GM23338 (cell line): ENCODE results near the gene CAMSAP1. TPM values are rescaled to one million over a fixed set of nuclear protein-coding genes. Genes with fewer than 3 reads are reported as not detected.

Experiments used
- ATAC-seq: fragments of 200-7000 bp; cut with Tn5 transposase; 3 replicates; pipeline ENCODE4 v1.9.1; 2020
- DNase-seq: peaks from one replicate; pipeline ENCODE4 v3.0.0-alpha.2; 2015; ENCODE audit warnings: low spot score
- H2AFZ ChIP-seq: fragments of 200-600 bp; sonication (generic); 2 replicates; pipeline ENCODE4 v1.8.0; 2016; ENCODE audit warnings: antibody characterized with exemption, mild to moderate bottlenecking, moderate library complexity
- H3F3A ChIP-seq: fragments of 200-600 bp; sonication (generic); replicated peaks from 2 replicates; pipeline ENCODE4 v1.8.0; 2017; ENCODE audit warnings: antibody characterized with exemption, mixed run types, low read depth
- H3K27ac ChIP-seq: fragments of 200-600 bp; sonication (generic); 2 replicates; pipeline ENCODE4 v1.6.1; 2016; ENCODE audit warnings: low read depth
- H3K27me3 ChIP-seq: fragments of 200-600 bp; sonication (generic); 2 replicates; pipeline ENCODE4 v1.8.0; 2016; ENCODE audit warnings: mild to moderate bottlenecking, mixed run types, moderate library complexity; ENCODE audit not compliant: insufficient read depth
- H3K36me3 ChIP-seq: fragments of 200-600 bp; sonication (generic); 2 replicates; pipeline ENCODE4 v1.8.0; 2016; ENCODE audit warnings: mild to moderate bottlenecking; ENCODE audit not compliant: insufficient read depth
- H3K4me1 ChIP-seq: fragments of 200-600 bp; sonication (generic); 2 replicates; pipeline ENCODE4 v1.8.0; 2016; ENCODE audit warnings: mild to moderate bottlenecking, moderate library complexity; ENCODE audit not compliant: insufficient read depth
- H3K4me2 ChIP-seq: fragments of 200-600 bp; sonication (generic); 2 replicates; pipeline ENCODE4 v1.7.1; 2017; ENCODE audit warnings: mixed run types
- H3K4me3 ChIP-seq: fragments of 200-600 bp; sonication (generic); 2 replicates; pipeline ENCODE4 v1.6.1; 2016; ENCODE audit warnings: mixed run types
- H3K79me2 ChIP-seq: fragments of 200-600 bp; sonication (generic); replicated peaks from 2 replicates; pipeline ENCODE4 v1.8.0; 2017; ENCODE audit warnings: mild to moderate bottlenecking; ENCODE audit not compliant: insufficient read depth
- H3K9me2 ChIP-seq: fragments of 200-600 bp; sonication (generic); 2 replicates; pipeline ENCODE4 v1.8.0; 2017; ENCODE audit not compliant: insufficient read depth
- H4K20me1 ChIP-seq: fragments of 200-600 bp; sonication (generic); replicated peaks from 2 replicates; pipeline ENCODE4 v1.8.0; 2017; ENCODE audit warnings: mild to moderate bottlenecking; ENCODE audit not compliant: insufficient read depth
- H3K27ac Mint-ChIP-seq: 2 replicates; pipeline ENCODE4 v1.8.0; 2020; ENCODE audit warnings: inconsistent platforms, mild to moderate bottlenecking, moderate library complexity, mixed read lengths
- H3K27me3 Mint-ChIP-seq: 3 replicates; pipeline ENCODE4 v1.8.0; 2022; ENCODE audit warnings: low read depth, mild to moderate bottlenecking, moderate library complexity, mixed read lengths, inconsistent platforms; ENCODE audit not compliant: insufficient read depth, poor library complexity
- H3K36me3 Mint-ChIP-seq: 3 replicates; pipeline ENCODE4 v1.8.0; 2021; ENCODE audit warnings: low read depth, mild to moderate bottlenecking, inconsistent platforms, moderate library complexity, mixed read lengths
- H3K4me1 Mint-ChIP-seq: 3 replicates; pipeline ENCODE4 v1.8.0; 2020; ENCODE audit warnings: mild to moderate bottlenecking, inconsistent platforms, mixed read lengths
- H3K4me3 Mint-ChIP-seq: 3 replicates; pipeline ENCODE4 v1.8.0; 2021; ENCODE audit warnings: moderate library complexity, mild to moderate bottlenecking, inconsistent platforms, mixed read lengths
- H3K9me3 Mint-ChIP-seq: 3 replicates; pipeline ENCODE4 v1.8.0; 2020; ENCODE audit warnings: moderate library complexity, mild to moderate bottlenecking, inconsistent platforms, mixed read lengths
- CREB1 ChIP-seq: fragments of 250-450 bp; sonication (Bioruptor Pico); IDR thresholded peaks from 2 replicates; pipeline ENCODE4 v1.5.0; 2020; ENCODE audit warnings: low read depth, mild to moderate bottlenecking, moderate library complexity
- NANOG ChIP-seq: IDR thresholded peaks from 2 replicates; pipeline ENCODE4 v1.6.1; 2016; ENCODE audit warnings: antibody characterized with exemption, borderline replicate concordance
- ZNF114 ChIP-seq: fragments of 250-450 bp; sonication (Bioruptor Pico); IDR thresholded peaks from 2 replicates; pipeline ENCODE4 v1.5.0; 2020; ENCODE audit warnings: mild to moderate bottlenecking, moderate library complexity
- ZNF462 ChIP-seq: fragments of 250-450 bp; sonication (Bioruptor Pico); IDR thresholded peaks from 2 replicates; pipeline ENCODE4 v1.5.0; 2020; ENCODE audit warnings: mild to moderate bottlenecking, moderate library complexity
- polyA plus RNA-seq: library from polyadenylated mRNA; unstranded; fragments of >200 nt; fragmentation: Nextera tagmentation; extraction: Ambion mirVana; gene quantifications from 2 replicates; pipeline ENCODE4 v1.2.1, GENCODE V29; 2016
- total RNA-seq: library from RNA; depleted of rRNA; stranded (reverse); fragments of >200 nt; shearing (Covaris generic); gene quantifications from 2 replicates; pipeline ENCODE4 v1.2.3, GENCODE V29; 2014

The CAMSAP1 gene
- total and polyA plus RNA-seq, 2 experiments from 2014 or later: 6.9 to 75.4 TPM

DNA sequence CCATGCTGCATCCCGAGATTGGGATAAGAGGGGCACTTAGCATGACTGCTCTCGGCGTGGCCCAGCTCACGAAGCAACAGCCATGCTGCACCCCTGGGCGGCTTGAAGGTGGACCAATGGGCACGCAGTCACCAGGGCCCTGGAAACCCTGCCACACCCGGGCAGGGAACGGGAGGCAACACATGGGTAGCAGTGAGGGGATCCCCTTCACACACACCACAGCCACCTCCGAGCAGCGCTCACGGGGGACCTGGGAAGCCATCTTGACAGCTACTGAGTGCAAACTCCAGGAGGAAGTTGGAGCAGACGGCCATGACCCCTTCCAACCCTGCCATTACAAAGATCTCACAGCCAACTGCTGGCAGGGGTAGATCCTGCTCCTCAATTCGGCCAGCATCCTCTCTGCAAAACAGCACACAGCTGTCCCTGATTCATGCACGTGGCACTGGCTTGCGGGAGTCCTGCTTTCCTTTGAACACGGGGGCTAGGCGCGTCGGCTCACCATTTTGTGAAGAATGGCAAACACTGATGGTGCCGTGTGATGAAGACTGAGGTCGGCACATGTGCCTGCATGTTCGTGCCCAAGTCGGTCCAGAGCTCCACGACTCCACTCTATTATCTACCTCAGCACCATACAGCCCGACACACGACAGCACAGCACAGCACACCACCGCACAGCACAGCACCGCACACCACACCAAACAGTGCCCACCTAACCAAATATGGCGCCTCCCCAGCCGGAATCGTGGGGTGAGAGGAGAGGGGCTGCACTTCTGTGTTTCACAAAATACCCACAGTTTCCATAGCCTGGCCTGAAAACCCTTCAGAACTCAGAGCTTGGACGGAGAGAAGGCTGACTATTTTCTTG lies 48.8 kb upstream of the CAMSAP1 start:
- ATAC-seq (no peak), DNase-seq (no peak)
- Mint-ChIP-seq H3K36me3 (peaks cover 21% of the 10 kb centered on the region), H3K4me1 (peaks cover 9% of the 10 kb centered on the region), H3K9me3 (no peaks in the 10 kb centered on the region), H3K27me3 (peaks cover 8% of the 10 kb centered on the region), H3K4me3 (no peak overlapping the region), H3K27ac (peak overlapping the region; percentile 43)
- Histone ChIP-seq H4K20me1 (peaks cover 23% of the 10 kb centered on the region), H3K9me2 (no peaks in the 10 kb centered on the region), H3K36me3 (peaks cover 13% of the 10 kb centered on the region), H3K27me3 (no peaks in the 10 kb centered on the region), H3F3A (0 out of 2 replicates have a peak, but pooled peaks cover 9% of the 10 kb centered on the region), H3K4me1 (peaks cover 7% of the 10 kb centered on the region; the same call in 1 of the 2 replicates), H3K79me2 (peaks cover 57% of the 10 kb centered on the region), H3K27ac (no peak overlapping the region), H3K4me2 (no peak overlapping the region), H2AFZ (no peak overlapping the region), H3K4me3 (no peak overlapping the region)
- TF ChIP-seq ZNF114 (no peak), CREB1 (CRISPR knock-in tag) (no peak), ZNF462 (CRISPR knock-in tag) (no peak), NANOG (no peak)
